Fibroblast of mammary gland (primary cell): Measurements from ENCODE around the gene TPM4.

ENCODE experiments used
- DNase-seq: peaks from one replicate; pipeline ENCODE4 v3.0.0-alpha.2; 2010; ENCODE audit warnings: low read depth
- H3K4me3 ChIP-seq: 2 replicates; pipeline ENCODE4 v1.5.1; 2011; ENCODE audit warnings: low read depth, mild to moderate bottlenecking, low read length, moderate library complexity; ENCODE audit not compliant: control insufficient read depth
- TF ChIP-seq, protein P1 (sequence below): conservative IDR thresholded peaks from 2 replicates; pipeline ENCODE4 v1.5.1; 2011; ENCODE audit warnings: low read depth, low read length, inconsistent platforms; ENCODE audit not compliant: control insufficient read depth, insufficient read depth

Gene TPM4

DNA sequence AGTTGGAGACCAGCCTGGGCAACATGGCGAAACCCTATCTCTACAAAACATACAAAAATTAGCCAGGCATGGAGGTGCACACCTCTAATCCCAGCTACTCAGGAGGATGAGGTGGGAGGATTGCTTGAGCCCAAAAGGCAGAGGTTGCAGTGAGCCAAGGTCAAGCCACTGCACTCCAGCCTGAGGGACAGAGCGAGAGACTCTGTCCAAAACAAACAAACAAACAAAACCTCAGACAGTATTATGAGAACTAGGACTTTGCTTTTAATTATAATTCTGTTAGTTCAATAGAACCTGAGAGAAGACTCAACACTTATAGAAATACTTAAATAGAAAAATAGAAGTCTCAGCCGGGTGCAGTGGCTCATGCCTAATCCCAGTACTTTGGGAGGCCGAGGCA is 31.1 kb upstream of the TPM4 start:
- TF ChIP-seq, protein P1, sequence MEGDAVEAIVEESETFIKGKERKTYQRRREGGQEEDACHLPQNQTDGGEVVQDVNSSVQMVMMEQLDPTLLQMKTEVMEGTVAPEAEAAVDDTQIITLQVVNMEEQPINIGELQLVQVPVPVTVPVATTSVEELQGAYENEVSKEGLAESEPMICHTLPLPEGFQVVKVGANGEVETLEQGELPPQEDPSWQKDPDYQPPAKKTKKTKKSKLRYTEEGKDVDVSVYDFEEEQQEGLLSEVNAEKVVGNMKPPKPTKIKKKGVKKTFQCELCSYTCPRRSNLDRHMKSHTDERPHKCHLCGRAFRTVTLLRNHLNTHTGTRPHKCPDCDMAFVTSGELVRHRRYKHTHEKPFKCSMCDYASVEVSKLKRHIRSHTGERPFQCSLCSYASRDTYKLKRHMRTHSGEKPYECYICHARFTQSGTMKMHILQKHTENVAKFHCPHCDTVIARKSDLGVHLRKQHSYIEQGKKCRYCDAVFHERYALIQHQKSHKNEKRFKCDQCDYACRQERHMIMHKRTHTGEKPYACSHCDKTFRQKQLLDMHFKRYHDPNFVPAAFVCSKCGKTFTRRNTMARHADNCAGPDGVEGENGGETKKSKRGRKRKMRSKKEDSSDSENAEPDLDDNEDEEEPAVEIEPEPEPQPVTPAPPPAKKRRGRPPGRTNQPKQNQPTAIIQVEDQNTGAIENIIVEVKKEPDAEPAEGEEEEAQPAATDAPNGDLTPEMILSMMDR, result no peak
- no peak for DNase-seq
- no peak overlapping the region for H3K4me3 ChIP-seq

DNA sequence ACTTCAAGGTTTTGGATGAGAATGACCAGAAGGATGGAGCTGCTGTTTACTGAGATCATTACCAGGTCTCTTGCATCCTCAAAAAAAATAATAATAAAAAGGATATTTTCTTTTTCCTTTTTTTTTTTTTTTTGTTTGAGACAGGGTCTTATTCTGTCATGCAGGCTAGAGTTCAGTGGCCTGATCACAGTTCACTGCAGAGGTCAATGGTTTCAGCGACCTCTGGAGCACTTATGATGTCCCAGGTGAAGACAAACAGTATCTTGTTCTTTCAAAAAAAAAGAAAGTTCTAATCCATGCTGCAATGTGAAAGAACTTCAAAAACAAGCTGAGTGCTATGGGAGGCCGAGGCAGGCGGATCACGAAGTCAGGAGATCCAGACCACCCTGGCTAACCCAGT is 30.4 kb upstream of the TPM4 start:
- no peak for DNase-seq
- no peak overlapping the region for H3K4me3 ChIP-seq
- TF ChIP-seq, protein P1, result no peak

DNA sequence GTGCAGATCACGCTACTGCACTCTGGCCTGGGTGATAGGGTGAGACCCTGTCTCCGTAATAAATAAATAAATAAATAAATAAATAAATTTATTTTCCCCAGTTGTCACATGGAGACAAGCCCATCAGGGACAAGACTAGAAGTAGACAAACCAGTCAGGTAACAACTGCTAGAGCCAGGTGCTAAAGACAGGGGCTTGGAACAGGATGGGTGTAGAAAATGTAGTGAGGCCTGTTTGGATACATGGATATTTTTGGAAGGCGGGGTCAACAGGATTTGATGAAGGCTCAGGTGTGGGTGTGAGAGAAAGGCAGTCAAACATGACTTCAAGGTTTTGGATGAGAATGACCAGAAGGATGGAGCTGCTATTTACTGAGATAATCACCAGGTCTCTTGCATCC is 27.7 kb upstream of the TPM4 start:
- no peak overlapping the region for H3K4me3 ChIP-seq
- no peak for DNase-seq
- TF ChIP-seq, protein P1, result no peak

DNA sequence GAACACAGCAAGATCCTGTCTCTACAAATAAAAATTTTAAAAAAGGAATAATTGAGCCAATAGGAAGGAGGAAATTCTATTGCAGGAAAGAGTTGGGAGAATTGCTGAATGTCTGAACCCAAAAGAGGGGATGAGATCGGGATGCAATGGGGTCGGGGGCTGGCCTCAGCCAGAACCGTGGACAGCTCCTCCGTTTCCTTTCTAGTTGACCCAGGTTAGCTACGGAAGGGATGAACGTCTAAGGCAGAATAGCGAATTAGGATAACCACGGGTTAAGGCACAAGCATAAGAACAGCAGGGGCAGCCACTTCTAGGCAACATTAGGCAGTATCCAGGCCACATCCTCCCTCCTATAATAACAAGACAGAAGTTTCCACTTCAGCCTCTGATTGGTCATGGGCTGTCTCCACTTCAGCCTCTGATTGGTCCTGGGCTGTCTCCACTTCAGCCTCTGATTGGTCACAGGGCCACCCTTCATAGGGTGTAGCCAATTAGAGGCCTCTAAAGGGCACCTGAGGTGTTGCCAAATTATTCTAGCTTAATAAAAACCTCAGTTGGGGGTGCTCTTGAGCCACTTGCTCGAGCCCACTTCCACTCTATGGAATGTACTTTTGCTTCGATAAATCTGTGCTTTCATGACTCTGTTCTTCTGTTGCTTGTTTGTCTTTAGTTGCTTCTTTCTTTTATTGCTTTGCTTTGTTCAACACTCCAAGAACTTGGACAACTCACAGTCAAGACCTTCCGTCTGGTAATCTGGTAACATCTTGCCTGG is 24.9 kb upstream of the TPM4 start:
- H3K4me3 ChIP-seq, result no peak overlapping the region
- DNase-seq, result peak; percentile 60

DNA sequence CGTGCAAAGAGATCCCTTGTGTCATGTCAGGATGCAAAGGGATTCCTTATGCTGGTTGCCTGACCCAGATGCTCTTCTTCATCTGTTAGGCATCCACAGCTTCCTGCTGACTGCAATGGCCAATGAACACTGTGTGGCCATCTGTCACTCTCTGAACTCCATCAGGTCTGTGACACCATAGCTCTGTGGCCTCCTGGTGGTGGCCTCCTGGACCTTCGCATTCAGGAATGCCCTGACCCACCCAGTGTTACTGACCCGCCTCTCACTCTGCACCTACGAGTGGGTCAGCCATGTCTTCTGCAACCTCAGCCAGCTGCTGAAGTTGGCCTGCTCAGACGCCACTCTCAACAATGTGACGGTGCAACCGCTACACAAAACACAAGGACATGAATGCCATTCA is 23.9 kb upstream of the TPM4 start:
- TF ChIP-seq, protein P1, result no peak
- no peak for DNase-seq
- H3K4me3 ChIP-seq, result no peak overlapping the region

More for the DNA sequence above, 24.9 kb upstream of the TPM4 start:
- TF ChIP-seq, protein P1, result no peak

DNA sequence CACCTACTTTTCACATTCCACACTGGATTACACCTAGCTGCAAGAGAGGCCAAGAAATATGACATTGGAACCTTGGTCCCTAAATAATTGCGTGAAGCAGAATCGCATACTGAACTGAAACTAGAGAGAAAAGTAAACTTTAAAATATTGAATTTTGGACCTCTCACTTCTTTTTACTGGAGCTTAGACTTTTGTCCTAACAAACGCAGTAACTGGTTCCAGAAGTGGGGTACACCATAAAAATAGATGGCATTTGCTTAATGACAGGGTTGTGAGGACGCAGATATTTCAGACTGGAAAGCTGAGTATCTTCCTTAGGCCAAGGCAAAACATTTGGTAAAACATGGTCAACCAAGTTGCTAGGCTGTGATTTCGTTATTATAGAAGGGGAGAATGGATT is 19.2 kb upstream of the TPM4 start:
- TF ChIP-seq, protein P1, result no peak
- DNase-seq, result no peak
- no peak overlapping the region for H3K4me3 ChIP-seq

DNA sequence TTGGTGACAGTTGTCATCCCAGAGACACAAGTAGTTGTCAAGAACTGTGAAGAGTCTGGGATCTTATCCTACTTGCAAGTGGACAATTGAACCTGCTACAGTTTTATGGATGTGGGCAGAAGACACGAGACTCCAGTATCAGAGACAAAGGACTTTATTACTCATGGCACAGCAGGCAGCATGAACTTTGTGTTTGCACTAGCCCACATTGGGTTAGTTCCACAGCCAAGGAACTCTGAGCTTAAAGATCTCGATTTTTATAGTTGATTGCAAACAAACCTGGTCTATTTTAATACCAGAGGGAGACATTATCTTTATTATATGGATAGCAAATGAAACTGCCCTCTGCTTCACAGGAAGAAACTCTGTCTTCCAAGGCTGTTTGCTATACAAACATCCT is 16.0 kb upstream of the TPM4 start:
- TF ChIP-seq, protein P1, result no peak
- no peak for DNase-seq
- no peak overlapping the region for H3K4me3 ChIP-seq
